ENCODE measurements around the gene HLA-DOB.

HLA-DOB gene

GRCh38 chr6:32829495-32829894, 12.7 kb upstream of the HLA-DOB start:
- Histone ChIP-seq H3K9ac (ENCODE audit: low read length) (no peak overlapping the region), H3K9me2 (replicated peaks; ENCODE audit: insufficient read depth, low read length) (no peaks in the 10 kb centered on the region), H3K4me2 (ENCODE audit: low read depth, low read length) (no peak overlapping the region), H3K9me3 (replicated peaks; ENCODE audit: insufficient read depth, low read length) (no peaks in the 10 kb centered on the region), H3K27me3 (replicated peaks; ENCODE audit: insufficient read depth, low read length) (no peaks in the 10 kb centered on the region), H3K4me1 (ENCODE audit: low read length) (no peaks in the 10 kb centered on the region), H2AFZ (ENCODE audit: low read length) (no peak overlapping the region), H3K4me3 (ENCODE audit: low read length) (no peak overlapping the region), H3K36me3 (replicated peaks; ENCODE audit: insufficient read depth, low read length) (peaks cover 7% of the 10 kb centered on the region), H3K27ac (ENCODE audit: low read length) (no peak overlapping the region), H3F3A (ENCODE audit: insufficient read depth, low read length) (no peaks in the 10 kb centered on the region), H4K20me1 (ENCODE audit: insufficient read depth, low read length) (no peaks in the 10 kb centered on the region), H3K79me2 (ENCODE audit: low read length) (0 out of 2 replicates have a peak, but pooled peaks cover 4% of the 10 kb centered on the region)
- TF ChIP-seq EZH2 (optimal IDR thresholded peaks at IDR 0.05; ENCODE audit: low read depth, low read length) (no peak), CTCF (IDR thresholded peaks at IDR 0.05; ENCODE audit: low read length) (no peak), EZH2phosphoT487 (IDR thresholded peaks at IDR 0.05; ENCODE audit: low read length) (no peak)
- no peak for DNase-seq

GRCh38 chr6:32827025-32827424, 10.2 kb upstream of the HLA-DOB start:
- Histone ChIP-seq H3K79me2 (ENCODE audit: low read length) (no peaks in the 10 kb centered on the region), H3K9ac (ENCODE audit: low read length) (no peak overlapping the region), H2AFZ (ENCODE audit: low read length) (no peak overlapping the region), H3K4me1 (ENCODE audit: low read length) (no peaks in the 10 kb centered on the region), H3F3A (ENCODE audit: insufficient read depth, low read length) (no peaks in the 10 kb centered on the region), H3K9me3 (replicated peaks; ENCODE audit: insufficient read depth, low read length) (no peaks in the 10 kb centered on the region), H4K20me1 (ENCODE audit: insufficient read depth, low read length) (no peaks in the 10 kb centered on the region), H3K4me2 (ENCODE audit: low read depth, low read length) (no peak overlapping the region), H3K27me3 (replicated peaks; ENCODE audit: insufficient read depth, low read length) (no peaks in the 10 kb centered on the region), H3K4me3 (ENCODE audit: low read length) (no peak overlapping the region), H3K36me3 (replicated peaks; ENCODE audit: insufficient read depth, low read length) (peaks cover 7% of the 10 kb centered on the region), H3K9me2 (replicated peaks; ENCODE audit: insufficient read depth, low read length) (no peaks in the 10 kb centered on the region), H3K27ac (ENCODE audit: low read length) (no peak overlapping the region)
- no peak for DNase-seq
- TF ChIP-seq CTCF (IDR thresholded peaks at IDR 0.05; ENCODE audit: low read length) (no peak), EZH2 (optimal IDR thresholded peaks at IDR 0.05; ENCODE audit: low read depth, low read length) (no peak), EZH2phosphoT487 (IDR thresholded peaks at IDR 0.05; ENCODE audit: low read length) (no peak)

GRCh38 chr6:32825966-32826365, 9.2 kb upstream of the HLA-DOB start:
- no peak overlapping the region for H3K9ac ChIP-seq (ENCODE audit: low read length)
- H3F3A ChIP-seq (ENCODE audit: insufficient read depth, low read length) = no peaks in the 10 kb centered on the region
- H3K4me1 ChIP-seq (ENCODE audit: low read length) = no peaks in the 10 kb centered on the region
- H3K36me3 ChIP-seq (replicated peaks; ENCODE audit: insufficient read depth, low read length) = no peaks in the 10 kb centered on the region
- no peaks in the 10 kb centered on the region for H3K27me3 ChIP-seq (replicated peaks; ENCODE audit: insufficient read depth, low read length)
- no peak overlapping the region for H2AFZ ChIP-seq (ENCODE audit: low read length)
- H4K20me1 ChIP-seq (ENCODE audit: insufficient read depth, low read length) = no peaks in the 10 kb centered on the region
- H3K9me2 ChIP-seq (replicated peaks; ENCODE audit: insufficient read depth, low read length) = no peaks in the 10 kb centered on the region
- H3K9me3 ChIP-seq (replicated peaks; ENCODE audit: insufficient read depth, low read length) = no peaks in the 10 kb centered on the region
- TF ChIP-seq EZH2 (optimal IDR thresholded peaks at IDR 0.05; ENCODE audit: low read depth, low read length) (no peak), CTCF (IDR thresholded peaks at IDR 0.05; ENCODE audit: low read length) (peak; percentile 22)
- H3K79me2 ChIP-seq (ENCODE audit: low read length) = no peaks in the 10 kb centered on the region
- no peak overlapping the region for H3K27ac ChIP-seq (ENCODE audit: low read length)
- no peak overlapping the region for H3K4me2 ChIP-seq (ENCODE audit: low read depth, low read length)
- no peak for DNase-seq
- no peak overlapping the region for H3K4me3 ChIP-seq (ENCODE audit: low read length)

Measured in MM.1S (cell line).